Mucosa of stomach (tissue), 1 donor: ENCODE results near the gene TPST1.
"Not testable (repeated sequence)": the region's sequence is repeated elsewhere in the genome, so short reads cannot be mapped to it uniquely, and the experiment has no call there.

Experiments
- H3K27me3 ChIP-seq: one replicate; pipeline ENCODE4 v1.7.0; 2013; ENCODE audit warnings: mild to moderate bottlenecking, low read length; ENCODE audit not compliant: control insufficient read depth, insufficient read depth
- H3K36me3 ChIP-seq: one replicate; pipeline ENCODE4 v1.7.0; 2013; ENCODE audit warnings: low read length; ENCODE audit not compliant: control insufficient read depth, insufficient read depth
- H3K4me1 ChIP-seq: one replicate; pipeline ENCODE4 v1.7.0; 2013; ENCODE audit warnings: mild to moderate bottlenecking, low read length; ENCODE audit not compliant: control insufficient read depth, insufficient read depth
- H3K4me3 ChIP-seq: one replicate; pipeline ENCODE4 v1.7.0; 2013; ENCODE audit warnings: low read length
- H3K9ac ChIP-seq: one replicate; pipeline ENCODE4 v1.7.0; 2013; ENCODE audit warnings: mild to moderate bottlenecking, low read length, moderate library complexity
- H3K9me3 ChIP-seq: one replicate; pipeline ENCODE4 v1.7.0; 2013; ENCODE audit warnings: mild to moderate bottlenecking, low read length, moderate library complexity; ENCODE audit not compliant: control insufficient read depth
- donor health status: Pancreatic carcinoma.

TPST1 gene

DNA sequence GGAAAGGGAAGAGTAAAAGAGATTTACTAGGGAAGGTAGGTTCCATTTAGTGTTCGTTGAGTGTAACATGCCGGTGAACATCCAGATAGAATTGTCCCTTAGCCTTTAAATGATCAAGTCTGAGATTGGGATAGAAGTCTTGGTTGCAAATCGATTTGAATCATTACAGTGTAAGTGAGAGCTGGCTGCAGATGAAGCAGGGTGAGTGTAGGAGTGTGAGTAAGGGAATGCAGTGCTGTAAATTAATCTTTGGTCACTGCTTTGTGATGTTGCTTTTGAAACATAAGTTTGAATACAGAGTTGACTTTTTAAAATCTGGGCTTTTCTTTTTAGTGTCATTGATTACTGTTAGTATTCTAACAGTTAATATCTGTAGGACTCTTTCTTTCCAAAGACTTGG lies 16.3 kb downstream of the TPST1 start:
- Histone ChIP-seq H3K9ac (no peak overlapping the region), H3K27me3 (no peaks in the 10 kb centered on the region), H3K9me3 (no peaks in the 10 kb centered on the region), H3K36me3 (no peaks in the 10 kb centered on the region), H3K4me1 (peaks cover 24% of the 10 kb centered on the region), H3K4me3 (no peak overlapping the region)

- H3K4me3 ChIP-seq, result no peak overlapping the region
These were observed 22.7 kb downstream of the TPST1 start for GRCh38 chr7:66227808-66228207.

GRCh38 chr7:66231326-66232216 lies 26.4 kb downstream of the TPST1 start:
- not testable (repeated sequence) for H3K4me3 ChIP-seq, H3K4me1 ChIP-seq, H3K9ac ChIP-seq, H3K27me3 ChIP-seq, H3K36me3 ChIP-seq, H3K9me3 ChIP-seq

More at GRCh38 chr7:66227808-66228207, 22.7 kb downstream of the TPST1 start:
- Histone ChIP-seq H3K27me3 (no peaks in the 10 kb centered on the region), H3K36me3 (no peaks in the 10 kb centered on the region), H3K9me3 (no peaks in the 10 kb centered on the region), H3K4me1 (peaks cover 19% of the 10 kb centered on the region), H3K9ac (no peak overlapping the region)

DNA sequence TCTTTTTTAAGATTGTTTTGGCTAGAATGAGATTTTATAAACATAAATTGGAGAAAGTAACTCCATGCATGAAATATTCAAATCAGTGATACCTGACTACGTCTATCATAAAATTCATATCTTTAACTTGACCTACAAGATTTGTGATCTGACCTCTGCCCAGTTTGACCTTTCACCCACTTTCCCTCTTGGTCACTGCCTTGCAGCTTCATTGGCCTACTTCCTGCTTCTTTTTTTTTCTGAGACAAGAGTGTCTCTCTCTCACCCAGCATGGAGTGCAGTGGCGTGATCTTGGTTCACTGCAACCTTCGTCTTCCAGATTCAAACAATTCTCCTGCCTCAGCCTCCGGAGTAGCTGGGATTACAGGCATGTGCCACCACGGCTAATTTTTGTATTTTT lies 28.5 kb downstream of the TPST1 start:
- no peaks in the 10 kb centered on the region for H3K9me3 ChIP-seq
- H3K27me3 ChIP-seq, result no peaks in the 10 kb centered on the region
- H3K9ac ChIP-seq, result no peak overlapping the region
- no peak overlapping the region for H3K4me3 ChIP-seq
- H3K36me3 ChIP-seq, result no peaks in the 10 kb centered on the region
- H3K4me1 ChIP-seq, result peaks cover 12% of the 10 kb centered on the region

DNA sequence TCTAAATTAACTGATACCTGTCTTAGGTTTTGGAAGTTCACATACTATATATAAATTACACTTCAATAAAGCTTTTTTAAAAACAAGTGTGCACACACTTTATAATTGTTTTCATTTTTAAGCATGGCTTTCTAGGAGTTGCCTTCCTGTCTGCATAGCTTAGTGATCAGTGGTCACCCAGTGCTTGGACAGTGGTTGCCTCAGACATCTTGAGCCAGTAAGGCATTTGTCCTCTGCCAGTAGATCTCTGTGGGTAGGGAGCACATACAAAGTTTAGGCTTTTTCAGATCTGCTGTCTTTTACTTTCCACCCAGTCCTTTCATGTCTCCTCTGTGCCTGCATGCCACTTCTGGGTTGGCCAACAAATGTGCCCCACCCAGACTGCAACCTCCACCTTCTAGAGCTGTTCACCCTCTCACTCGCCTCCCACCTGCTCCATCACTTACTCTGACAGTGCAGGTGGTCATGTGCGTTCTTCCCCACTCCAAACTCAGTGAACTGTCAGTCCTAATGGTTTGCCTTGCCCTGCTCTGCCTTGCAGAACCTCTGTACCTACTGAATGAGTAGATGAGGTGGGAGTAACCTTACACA lies 31.7 kb downstream of the TPST1 start:
- Histone ChIP-seq H3K9me3 (no peaks in the 10 kb centered on the region), H3K27me3 (no peaks in the 10 kb centered on the region), H3K9ac (no peak overlapping the region), H3K36me3 (no peaks in the 10 kb centered on the region), H3K4me3 (no peak overlapping the region), H3K4me1 (peaks cover 21% of the 10 kb centered on the region)

DNA sequence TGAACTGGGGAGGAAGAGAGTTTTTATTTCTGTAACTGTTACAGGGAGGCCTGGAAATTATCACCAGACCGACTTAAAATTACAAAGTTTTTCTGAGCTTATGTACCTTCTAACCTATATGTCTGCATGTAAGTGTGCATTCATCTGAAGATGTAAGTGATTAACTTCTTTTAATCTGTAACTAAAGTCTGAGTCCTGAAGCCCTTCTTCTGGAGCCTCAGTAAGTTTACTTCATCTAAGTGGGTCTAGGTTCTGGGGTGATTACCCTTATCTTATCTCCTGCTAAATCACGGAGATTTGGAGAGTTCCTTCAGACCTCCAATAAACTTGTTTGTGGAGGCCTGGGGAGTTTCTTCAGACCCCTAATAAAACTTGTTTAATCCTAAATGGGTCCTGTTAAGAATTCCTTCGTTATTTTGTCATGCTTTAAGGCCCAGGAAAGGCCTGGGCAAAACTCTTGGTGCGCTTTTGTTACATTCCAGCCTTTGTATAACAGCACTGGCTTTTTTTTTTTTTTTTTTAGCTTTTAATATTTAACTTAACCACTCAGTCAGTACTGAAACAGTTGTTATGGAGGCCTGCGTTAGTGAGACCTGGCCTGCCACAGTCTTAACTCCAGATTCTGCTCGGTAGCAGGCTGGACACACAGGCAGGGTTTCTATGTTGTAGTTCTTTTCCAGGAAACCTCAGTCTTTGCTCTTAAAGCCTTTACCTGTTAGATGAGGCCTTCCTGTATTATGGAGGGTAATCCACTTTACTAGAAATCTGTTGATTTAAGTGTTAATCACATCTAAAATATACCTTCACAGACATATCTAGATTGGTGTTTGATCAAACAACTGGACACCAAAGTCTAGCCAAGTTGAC lies 33.0 kb downstream of the TPST1 start:
- no peaks in the 10 kb centered on the region for H3K27me3 ChIP-seq
- no peak overlapping the region for H3K4me3 ChIP-seq
- no peaks in the 10 kb centered on the region for H3K9me3 ChIP-seq
- H3K9ac ChIP-seq, result no peak overlapping the region
- H3K36me3 ChIP-seq, result no peaks in the 10 kb centered on the region
- peaks cover 21% of the 10 kb centered on the region for H3K4me1 ChIP-seq

DNA sequence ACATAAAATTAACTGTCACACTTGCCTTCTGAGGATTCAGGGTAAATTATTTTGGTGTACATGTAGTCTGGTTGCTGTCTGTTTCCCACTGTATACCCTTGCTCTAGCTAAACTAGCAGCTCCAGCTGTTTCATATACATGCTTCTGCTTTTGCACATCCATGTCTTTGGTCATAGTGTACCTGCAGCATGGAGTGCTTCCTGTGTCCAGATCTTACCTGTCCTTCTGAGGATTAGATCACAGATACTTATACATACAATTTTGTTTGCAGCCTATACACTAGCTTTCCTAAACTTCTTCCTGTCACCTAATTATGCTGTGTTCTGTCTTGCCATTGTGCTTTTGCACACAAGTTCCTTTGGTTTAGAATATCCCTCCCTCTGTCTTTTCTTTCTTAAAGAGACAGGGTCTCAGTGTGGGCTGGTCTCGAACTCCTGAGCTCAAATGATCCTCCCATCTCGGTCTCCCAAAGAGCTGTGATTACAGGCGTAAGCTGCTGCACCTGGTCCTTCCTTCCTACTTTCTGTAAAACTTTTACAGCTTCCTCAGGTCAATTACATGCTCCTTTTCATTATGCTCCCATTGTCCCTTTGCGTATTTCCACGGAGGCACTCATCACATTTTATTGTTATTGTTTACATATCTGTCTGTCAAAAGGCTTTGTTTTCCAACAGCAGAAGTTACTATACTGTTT lies 33.8 kb downstream of the TPST1 start:
- Histone ChIP-seq H3K36me3 (no peaks in the 10 kb centered on the region), H3K9me3 (no peaks in the 10 kb centered on the region), H3K9ac (no peak overlapping the region), H3K4me1 (peaks cover 21% of the 10 kb centered on the region), H3K27me3 (no peaks in the 10 kb centered on the region), H3K4me3 (no peak overlapping the region)

GRCh38 chr7:66239467-66239856 lies 34.3 kb downstream of the TPST1 start:
- H3K27me3 ChIP-seq, result no peaks in the 10 kb centered on the region
- peaks cover 21% of the 10 kb centered on the region for H3K4me1 ChIP-seq
- no peaks in the 10 kb centered on the region for H3K36me3 ChIP-seq
- no peak overlapping the region for H3K9ac ChIP-seq
- no peak overlapping the region for H3K4me3 ChIP-seq
- no peaks in the 10 kb centered on the region for H3K9me3 ChIP-seq

DNA sequence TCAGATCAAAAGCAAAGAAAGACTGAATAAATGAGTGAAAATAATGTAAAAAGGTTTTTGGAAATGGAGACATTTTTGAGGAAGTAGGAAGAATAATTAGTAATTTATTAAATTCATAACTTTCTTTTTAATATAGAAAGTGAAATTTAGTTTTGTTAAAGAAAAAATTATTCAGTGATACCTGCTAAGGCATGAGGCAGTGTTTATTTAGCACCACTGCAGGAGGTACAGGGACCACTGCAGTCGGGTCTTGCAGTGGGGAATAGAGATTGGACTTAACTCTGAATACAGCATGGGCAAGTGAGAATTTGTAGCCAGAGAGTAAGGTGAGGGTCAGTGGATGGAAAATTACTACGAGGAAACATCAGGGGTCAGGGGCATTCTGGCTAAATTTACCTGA lies 39.9 kb downstream of the TPST1 start:
- no peaks in the 10 kb centered on the region for H3K9me3 ChIP-seq
- H3K4me1 ChIP-seq, result no peaks in the 10 kb centered on the region
- no peaks in the 10 kb centered on the region for H3K36me3 ChIP-seq
- no peak overlapping the region for H3K4me3 ChIP-seq
- H3K9ac ChIP-seq, result no peak overlapping the region
- no peaks in the 10 kb centered on the region for H3K27me3 ChIP-seq

GRCh38 chr7:66246554-66247171 lies 41.5 kb downstream of the TPST1 start:
- Histone ChIP-seq H3K36me3 (no peaks in the 10 kb centered on the region), H3K9ac (no peak overlapping the region), H3K4me3 (no peak overlapping the region)

GRCh38 chr7:66247380-66248078 lies 42.4 kb downstream of the TPST1 start:
- no peaks in the 10 kb centered on the region for H3K9me3 ChIP-seq
- H3K36me3 ChIP-seq, result no peaks in the 10 kb centered on the region
- H3K27me3 ChIP-seq, result no peaks in the 10 kb centered on the region
- H3K4me1 ChIP-seq, result no peaks in the 10 kb centered on the region
- no peak overlapping the region for H3K4me3 ChIP-seq
- H3K9ac ChIP-seq, result no peak overlapping the region

More at GRCh38 chr7:66246554-66247171, 41.5 kb downstream of the TPST1 start:
- Histone ChIP-seq H3K9me3 (no peaks in the 10 kb centered on the region), H3K4me1 (no peaks in the 10 kb centered on the region), H3K27me3 (no peaks in the 10 kb centered on the region)
